Lung (tissue), 12 donors: Measurements from ENCODE around the gene NIPA2. TPM values are rescaled to one million over a fixed set of nuclear protein-coding genes. Genes with fewer than 3 reads are reported as not detected.

ENCODE experiments used
- ATAC-seq: fragments of 200-7000 bp; cut with Tn5 transposase; one replicate; pipeline ENCODE4 v1.9.1; 2020; ENCODE audit warnings: moderate number of reproducible peaks; ENCODE audit not compliant: insufficient read depth, low FRiP score
- DNase-seq, 3 donors: peaks; one replicate each; pipeline ENCODE4 v3.0.0-alpha.2; 2013 to 2017
- H3K27ac ChIP-seq, 2 donors: one replicate each; pipeline ENCODE4 v1.5.1; 2013; ENCODE audit warnings: mild to moderate bottlenecking in 2 of 2, moderate library complexity in 2 of 2, control low read depth in 1 of 2, inconsistent platforms in 1 of 2, low read depth in 1 of 2, low read length in 1 of 2
- H3K27me3 ChIP-seq, 3 donors: one replicate each; pipeline ENCODE4 v1.5.1; 2013; ENCODE audit warnings: low read length in 2 of 3; ENCODE audit not compliant: control insufficient read depth in 3 of 3, insufficient read depth in 3 of 3
- H3K36me3 ChIP-seq, 4 donors: one replicate each; pipeline ENCODE4 v1.5.1; 2013; ENCODE audit warnings: low read length in 4 of 4, mild to moderate bottlenecking in 1 of 4, moderate library complexity in 1 of 4; ENCODE audit not compliant: control insufficient read depth in 4 of 4, insufficient read depth in 4 of 4
- H3K4me1 ChIP-seq, 5 donors: one replicate each; pipeline ENCODE4 v1.5.1; 2013; ENCODE audit warnings: low read length in 5 of 5, mild to moderate bottlenecking in 2 of 5, moderate library complexity in 1 of 5; ENCODE audit not compliant: control insufficient read depth in 5 of 5, insufficient read depth in 5 of 5
- H3K4me3 ChIP-seq: one replicate; pipeline ENCODE4 v1.5.1; 2013; ENCODE audit warnings: mild to moderate bottlenecking, control low read depth, moderate library complexity
- H3K9ac ChIP-seq, 2 donors: one replicate each; pipeline ENCODE4 v1.5.1; 2013; ENCODE audit warnings: low read length in 2 of 2, control low read depth in 1 of 2; ENCODE audit not compliant: insufficient read depth in 1 of 2
- H3K9me3 ChIP-seq, 4 donors: one replicate each; pipeline ENCODE4 v1.5.1; 2013; ENCODE audit warnings: low read length in 3 of 4, mild to moderate bottlenecking in 1 of 4, moderate library complexity in 1 of 4; ENCODE audit not compliant: control insufficient read depth in 4 of 4, insufficient read depth in 3 of 4
- CTCF ChIP-seq: IDR thresholded peaks from 2 replicates; pipeline ENCODE4 v1.5.1; 2012; ENCODE audit warnings: mild to moderate bottlenecking; ENCODE audit errors: control extremely low read depth, extremely low read depth
- WGBS, 2 donors: extraction: QIAGEN DNeasy Blood & Tissue Kit; methylation state at CpG; one replicate each; pipeline ENCODE4 v1.1.7; 2013; 5-methylcytosine and 5-hydroxymethylcytosine counted together
- polyA plus RNA-seq, 2 donors: library from polyadenylated mRNA; stranded (reverse); fragments of 200-250 nt; gene quantifications; one replicate each; pipeline ENCODE4 v1.2.1, GENCODE V29; 2013
- total RNA-seq, 2 donors: library from RNA; depleted of rRNA in 1 of 2; stranded (reverse); fragments of >200 nt in 1 of 2; gene quantifications; one replicate each; pipeline ENCODE4 v1.2.1, GENCODE V29; 2014 to 2021
- donor health status: control.
- donor health status: control.
- donor health status: Bipolar disorder and iron deficiency.
- donor health status: healthy.
- donor health status: DM: yes; HTN: yes; CAD: no.

NIPA2 gene
- total and polyA plus RNA-seq, 4 donors, result 12.5 to 53.7 (median 42.5) TPM

GRCh38 chr15:22873841-22874240 is 35.4 kb downstream of the NIPA2 start:
- H3K9ac ChIP-seq, result no peak overlapping the region
- no peak for DNase-seq
- 93 to 97% methylated on average over 9 of the region's 9 CpGs for WGBS, 2 donors
- ATAC-seq, result no peak
- no peak overlapping the region for H3K4me3 ChIP-seq
- peaks cover 39 to 68% (median 55%) of the 10 kb centered on the region in 4 donors for H3K36me3 ChIP-seq
- TF ChIP-seq CTCF, result no peak
- no peaks in the 10 kb centered on the region for H3K27me3 ChIP-seq
- H3K27ac ChIP-seq, result no peak overlapping the region
- H3K9me3 ChIP-seq, result no peaks in the 10 kb centered on the region
- H3K4me1 ChIP-seq, result peaks cover 0 to 3% (median 0%) of the 10 kb centered on the region in 5 donors

- peaks cover 39 to 64% (median 53%) of the 10 kb centered on the region in 4 donors for H3K36me3 ChIP-seq
- no peak overlapping the region for H3K27ac ChIP-seq
- H3K27me3 ChIP-seq, result no peaks in the 10 kb centered on the region
- WGBS, 2 donors, result 98 to 99% methylated on average over 8 of the region's 8 CpGs
- H3K9me3 ChIP-seq, result no peaks in the 10 kb centered on the region
- DNase-seq (no peak), ATAC-seq (no peak)
- H3K9ac ChIP-seq, result no peak overlapping the region
- H3K4me1 ChIP-seq, result peaks cover 0 to 3% (median 0%) of the 10 kb centered on the region in 5 donors
- H3K4me3 ChIP-seq, result no peak overlapping the region
- TF ChIP-seq CTCF, result no peak
These were observed 35.8 kb downstream of the NIPA2 start for GRCh38 chr15:22874256-22874655.

GRCh38 chr15:22874966-22875365 is 36.5 kb downstream of the NIPA2 start:
- TF ChIP-seq CTCF, result no peak
- H3K27ac ChIP-seq, result no peak overlapping the region
- H3K4me1 ChIP-seq, result peaks cover 0 to 3% (median 0%) of the 10 kb centered on the region in 5 donors
- no peaks in the 10 kb centered on the region for H3K9me3 ChIP-seq
- peaks cover 38 to 62% (median 53%) of the 10 kb centered on the region in 4 donors for H3K36me3 ChIP-seq
- 92 to 93% methylated on average over 7 of the region's 7 CpGs for WGBS, 2 donors
- no peak for DNase-seq
- H3K27me3 ChIP-seq, result no peaks in the 10 kb centered on the region
- no peak for ATAC-seq
- no peak overlapping the region for H3K9ac ChIP-seq
- H3K4me3 ChIP-seq, result no peak overlapping the region

GRCh38 chr15:22877117-22877516 is 38.7 kb downstream of the NIPA2 start:
- TF ChIP-seq CTCF, result no peak
- Histone ChIP-seq H3K27ac (no peak overlapping the region), H3K9ac (no peak overlapping the region), H3K4me1 (peaks cover 0 to 2% (median 0%) of the 10 kb centered on the region in 5 donors), H3K9me3 (no peaks in the 10 kb centered on the region), H3K4me3 (no peak overlapping the region), H3K27me3 (no peaks in the 10 kb centered on the region), H3K36me3 (peaks cover 30 to 62% (median 49%) of the 10 kb centered on the region in 4 donors)
- ATAC-seq (no peak), DNase-seq (no peak)
- WGBS, 2 donors, result 98 to 99% methylated on average over 5 of the region's 5 CpGs
